GM21528 (cell line): ENCODE data around the gene ANKIB1.
"Not testable (repeated sequence)": the region's sequence is repeated elsewhere in the genome, so short reads cannot be mapped to it uniquely, and the experiment has no call there.

Source experiments
- ATAC-seq: cut with Tn5 transposase; IDR thresholded peaks from one replicate; pipeline ENCODE4 v1.9.1; 2021; ENCODE audit warnings: mild to moderate bottlenecking, moderate library complexity; ENCODE audit not compliant: unreplicated experiment, low FRiP score

Gene ANKIB1

DNA sequence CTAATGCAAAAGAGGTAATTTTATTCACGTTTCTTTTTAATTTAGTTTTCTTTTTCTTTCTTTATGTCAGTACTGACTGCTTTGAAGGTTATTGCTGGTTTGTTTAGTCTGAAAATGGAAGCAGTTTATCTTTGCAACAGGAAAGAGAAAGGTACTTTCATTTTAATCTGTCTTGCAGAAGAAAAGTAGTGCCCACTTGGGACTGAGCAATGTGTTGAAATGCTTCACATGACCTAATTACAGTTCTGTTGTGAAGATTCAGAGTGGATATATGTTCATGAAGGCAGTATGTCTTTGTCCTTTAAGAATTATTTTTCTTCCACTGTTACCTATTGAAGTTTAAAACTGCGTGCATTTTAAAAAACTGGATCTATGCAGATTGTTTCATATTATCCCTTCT, 80.1 kb downstream of the ANKIB1 start:
- ATAC-seq: no peak

DNA sequence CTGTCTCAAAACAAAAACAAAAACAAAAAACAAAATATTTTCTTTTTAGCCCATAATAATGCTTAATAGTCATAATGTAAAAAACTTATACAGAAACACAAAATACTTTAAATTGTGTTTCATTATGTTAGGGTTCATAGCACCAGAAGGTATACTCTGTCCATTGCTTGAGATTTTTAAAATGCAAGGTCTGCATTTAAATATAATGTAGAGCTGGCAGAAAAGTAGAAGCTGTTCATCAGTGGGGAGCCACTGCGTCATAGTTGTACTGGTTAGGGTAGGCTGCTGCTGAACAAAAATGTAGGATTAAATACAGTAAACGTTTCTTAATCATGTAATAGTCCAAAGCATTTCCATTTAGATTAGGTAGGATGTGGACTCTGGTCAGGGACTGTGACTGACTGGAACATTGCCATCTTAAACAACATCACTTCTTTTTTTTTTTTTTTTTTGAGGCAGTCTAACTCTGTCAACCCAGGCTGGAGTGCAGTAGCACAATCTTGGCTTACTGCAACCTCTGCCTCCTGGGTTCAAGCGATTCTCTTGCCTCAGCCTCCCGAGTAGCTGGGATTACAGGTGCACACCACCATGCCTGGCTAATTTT, 85.2 kb downstream of the ANKIB1 start:
- ATAC-seq: no peak

DNA sequence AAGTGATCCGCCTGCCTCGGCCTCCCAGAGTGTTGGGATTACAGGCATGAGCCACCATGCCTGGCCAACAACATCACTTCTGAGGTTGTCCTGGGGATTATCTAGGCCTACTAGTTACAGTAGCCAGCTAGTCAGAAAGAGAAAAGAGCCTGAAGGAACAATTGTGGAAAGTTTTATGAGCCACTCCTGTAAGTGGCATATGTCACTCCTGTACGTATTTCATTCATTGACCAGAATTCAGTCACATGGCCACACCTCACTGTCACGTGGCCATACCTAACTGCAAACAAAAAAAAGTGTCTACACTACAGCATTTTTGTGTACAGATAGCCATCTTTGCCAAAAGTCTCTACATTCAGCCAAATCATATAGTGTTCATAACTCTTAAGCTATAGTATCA, 85.7 kb downstream of the ANKIB1 start:
- ATAC-seq: no peak

DNA sequence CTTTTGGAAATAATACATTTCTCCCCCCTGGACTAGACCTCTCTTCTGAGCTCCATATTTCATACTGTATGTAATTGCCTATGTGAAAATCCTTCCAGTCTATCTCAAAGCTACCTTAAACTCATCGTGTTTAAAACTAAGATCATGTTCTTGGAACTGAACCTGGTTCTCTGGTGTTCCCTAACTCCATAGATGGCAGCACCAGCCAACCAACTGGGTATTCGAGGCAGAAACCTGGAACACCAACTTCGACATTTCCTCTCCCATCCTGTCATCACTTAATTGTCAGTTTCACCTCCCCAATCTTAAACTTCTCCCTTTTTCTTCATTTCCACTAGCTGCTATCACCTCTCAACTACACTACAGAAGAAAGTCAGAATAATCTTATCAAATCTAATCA, 87.0 kb downstream of the ANKIB1 start:
- no peak for ATAC-seq

DNA sequence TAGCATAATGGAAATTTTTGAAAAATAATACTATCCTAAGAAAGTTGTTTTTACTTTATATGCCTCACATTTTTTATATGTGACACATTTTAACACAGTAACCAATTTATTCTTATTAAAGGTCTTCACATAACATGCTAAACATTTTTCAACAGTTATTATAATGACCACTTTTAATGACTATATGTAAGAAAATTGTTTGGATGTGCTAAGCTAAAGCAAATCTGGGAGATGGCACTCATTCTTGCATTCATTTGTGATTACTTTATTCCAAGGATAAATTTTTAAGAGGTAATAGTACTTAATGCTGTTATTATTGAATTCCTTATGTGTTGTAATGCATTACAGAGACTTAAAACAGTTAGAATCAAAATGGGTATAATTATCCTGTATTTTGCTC, 88.1 kb downstream of the ANKIB1 start:
- no peak for ATAC-seq

DNA sequence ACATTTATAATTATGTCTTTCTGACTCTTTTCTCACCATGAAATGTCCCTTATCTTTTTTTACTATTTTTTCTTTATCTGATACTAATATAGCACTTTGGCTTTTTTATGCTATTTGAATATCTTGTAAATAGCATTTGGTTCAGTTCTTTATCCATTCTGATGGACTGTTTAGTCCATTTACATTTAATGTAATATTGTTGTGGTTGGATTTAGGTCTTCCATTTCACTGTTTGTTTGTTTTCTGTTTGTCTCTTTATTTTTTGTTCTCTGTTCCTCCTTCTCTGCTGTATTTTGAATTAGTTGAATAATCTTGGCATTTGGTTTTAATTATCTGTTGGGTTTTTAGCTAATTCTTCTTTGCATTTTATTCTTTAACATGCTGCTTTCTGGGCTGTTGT, 89.8 kb downstream of the ANKIB1 start:
- no peak for ATAC-seq

DNA sequence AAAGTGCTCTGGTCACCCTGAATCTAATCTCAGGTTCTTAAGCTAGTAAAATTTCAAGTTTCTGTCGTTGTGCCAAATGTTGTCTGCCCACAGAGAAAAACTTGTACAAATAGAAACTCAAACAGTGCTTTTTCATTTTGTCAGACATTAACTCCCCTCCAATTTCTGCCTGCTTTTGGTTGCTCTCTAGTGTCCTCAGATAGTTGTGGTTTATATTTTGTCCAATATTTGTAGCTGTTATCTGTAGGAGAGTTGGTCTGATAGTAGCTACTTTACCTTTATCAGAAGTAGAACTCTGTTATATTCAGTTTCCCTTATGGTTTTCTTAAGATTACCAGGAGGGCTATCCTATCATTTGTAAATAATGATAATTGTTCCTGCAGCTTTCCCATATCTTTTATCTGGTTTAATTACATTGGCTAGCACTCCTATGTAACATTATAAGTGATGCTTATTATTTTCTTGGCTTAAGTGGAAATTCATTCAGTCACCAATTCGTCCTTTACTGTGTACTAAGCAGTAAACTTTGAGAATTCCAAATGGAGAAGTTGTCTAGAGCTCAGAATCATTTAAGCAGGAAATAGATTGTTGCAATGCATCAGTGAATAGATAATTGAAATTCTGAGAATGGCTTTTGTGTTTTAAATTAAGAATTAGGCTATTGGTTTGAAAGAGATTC, 91.0 kb downstream of the ANKIB1 start:
- ATAC-seq: no peak

DNA sequence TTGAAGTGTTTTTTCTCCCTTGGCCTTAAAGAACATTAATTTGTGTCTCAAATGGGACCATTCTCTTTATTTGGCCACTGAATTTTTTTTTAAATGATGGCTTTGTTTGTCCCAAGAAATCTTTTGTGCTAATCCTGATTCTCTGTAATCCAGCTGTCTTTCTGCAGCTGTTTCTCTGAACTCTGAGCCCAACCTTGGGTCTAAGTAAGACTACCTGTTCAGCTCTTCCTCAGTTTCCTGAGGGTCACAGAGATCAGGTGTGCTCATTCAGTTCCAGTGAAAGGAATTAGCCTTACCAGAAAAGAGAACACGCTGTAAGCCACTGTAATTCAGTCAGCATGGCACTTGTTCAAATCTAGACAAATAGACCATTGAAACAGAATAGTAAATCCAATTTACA, 94.2 kb downstream of the ANKIB1 start:
- no peak for ATAC-seq

DNA sequence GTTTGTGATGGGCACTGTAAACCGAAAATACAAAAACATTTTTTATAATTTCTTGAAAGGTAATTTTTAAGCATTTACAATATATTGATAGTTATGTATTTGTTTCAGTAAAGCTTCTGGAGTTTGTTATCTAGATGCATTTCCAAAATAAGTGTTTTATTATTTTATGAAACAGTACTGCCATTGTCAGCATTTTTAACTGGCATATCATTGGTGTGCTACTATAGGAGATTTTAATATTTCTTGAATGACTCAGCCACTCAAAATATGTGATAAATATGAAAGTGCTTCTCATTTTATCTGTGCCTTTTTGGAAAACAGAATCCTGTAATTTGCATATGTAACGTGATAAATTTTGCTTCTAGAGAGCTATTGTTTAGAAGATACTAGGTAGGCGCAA, 97.9 kb downstream of the ANKIB1 start:
- no peak for ATAC-seq

DNA sequence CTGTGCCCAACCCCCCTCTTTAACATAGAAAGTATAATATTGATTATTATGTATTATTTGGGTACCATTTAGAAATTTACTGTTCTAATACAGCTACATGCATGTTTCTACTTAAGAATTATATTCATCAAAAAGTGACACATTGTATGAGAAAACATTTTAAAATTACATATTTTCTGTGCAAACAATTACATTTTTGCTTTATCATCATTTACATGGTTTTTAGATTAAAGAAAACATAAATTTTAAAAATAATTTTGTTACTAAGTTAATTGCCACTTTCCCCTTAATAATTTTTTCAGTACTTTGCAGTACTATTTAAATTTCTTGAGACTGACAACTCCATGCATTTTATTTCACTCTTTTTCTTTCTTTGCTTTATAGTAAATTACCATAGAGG, 106.2 kb downstream of the ANKIB1 start:
- no peak for ATAC-seq

DNA sequence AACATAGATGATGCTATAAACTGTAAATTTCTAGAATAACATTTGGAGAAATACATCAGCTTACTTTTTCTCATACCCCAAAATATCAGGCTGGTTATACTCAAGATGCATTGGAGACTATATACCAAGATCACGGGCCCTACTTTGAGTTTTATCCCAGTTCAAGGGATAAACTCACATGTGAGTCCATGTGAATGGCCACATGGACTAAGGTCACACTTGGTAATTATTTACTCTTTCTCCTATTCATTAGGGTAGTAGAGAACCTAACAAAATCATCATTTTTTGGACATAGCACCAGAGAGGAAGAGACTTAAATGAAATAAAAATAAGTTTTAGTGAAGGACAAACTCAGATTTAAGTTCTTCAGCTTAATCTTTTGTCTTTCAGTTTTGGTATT, 108.4 kb downstream of the ANKIB1 start:
- no peak for ATAC-seq

DNA sequence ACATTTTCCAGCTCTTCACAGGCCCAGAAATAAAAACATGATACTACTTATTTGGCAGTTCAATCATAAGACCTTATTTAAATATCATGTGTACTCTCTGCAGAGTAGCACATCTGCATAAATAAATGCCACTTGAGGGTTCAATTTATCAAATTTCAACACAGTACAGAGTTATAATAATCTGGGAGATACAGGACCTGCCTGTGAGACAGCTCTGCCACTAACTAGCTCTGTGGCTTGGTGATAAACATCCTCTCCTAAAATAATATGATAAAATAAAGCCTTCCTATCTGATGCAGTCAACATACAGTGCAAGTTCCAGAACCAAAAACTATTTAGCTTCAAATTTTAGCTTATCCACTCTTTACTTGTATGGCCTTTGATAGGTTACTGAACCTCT, 110.6 kb downstream of the ANKIB1 start:
- no peak for ATAC-seq

DNA sequence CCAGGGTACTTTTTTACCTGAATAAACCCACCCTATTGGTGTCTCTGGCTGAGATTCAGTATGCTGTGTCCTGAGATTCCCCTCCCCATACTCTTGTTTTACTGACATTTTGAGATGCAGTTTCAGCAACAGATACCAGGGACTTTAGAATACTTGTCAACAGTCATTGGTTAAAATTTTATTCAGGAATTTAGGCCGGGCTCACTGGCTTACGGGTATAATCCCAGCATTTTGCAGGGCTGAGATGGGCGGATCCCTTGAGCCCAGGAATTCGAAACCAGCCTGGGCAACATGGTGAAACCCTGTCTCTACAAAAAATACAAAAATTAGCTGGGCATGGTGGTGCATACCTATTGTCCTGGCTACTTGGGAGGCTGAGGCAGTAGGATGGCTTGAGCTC, 111.5 kb downstream of the ANKIB1 start:
- no peak for ATAC-seq

DNA sequence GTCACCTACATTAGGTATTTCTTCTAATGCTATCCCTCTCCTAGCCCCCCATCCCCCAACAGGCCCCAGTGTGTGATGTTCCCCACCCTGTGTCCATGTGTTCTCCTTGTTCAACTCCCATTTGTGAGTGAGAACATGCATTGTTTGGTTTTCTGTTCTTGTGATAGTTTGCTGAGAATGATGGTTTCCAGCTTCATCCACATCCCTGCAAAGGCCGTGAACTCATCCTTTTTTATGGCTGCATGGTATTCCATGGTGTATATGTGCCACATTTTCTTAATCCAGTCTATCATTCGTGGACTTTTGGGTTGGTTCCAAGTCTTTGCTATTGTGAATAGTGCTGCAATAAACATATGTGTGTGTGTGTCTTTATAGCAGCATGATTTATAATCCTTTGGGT, 113.4 kb downstream of the ANKIB1 start:
- ATAC-seq: not testable (repeated sequence)

DNA sequence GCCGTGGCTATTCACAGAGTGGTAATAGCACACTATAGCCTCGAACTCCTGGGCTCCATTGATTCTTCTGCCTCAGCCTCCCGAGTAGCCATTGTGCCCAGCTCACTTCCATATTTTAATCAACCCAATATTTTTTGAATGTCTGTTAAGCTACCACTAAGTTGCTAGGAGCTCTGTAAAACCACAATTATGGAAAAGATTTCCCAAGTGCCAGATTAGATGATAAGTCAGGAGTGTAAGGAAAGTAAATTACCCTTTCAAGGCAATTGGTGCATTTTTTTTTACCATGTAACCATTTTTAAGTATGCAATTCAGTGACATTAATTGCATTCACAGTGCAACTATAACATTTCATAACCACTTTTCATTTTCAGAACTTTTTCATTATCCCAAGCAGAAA, 114.0 kb downstream of the ANKIB1 start:
- ATAC-seq: no peak

DNA sequence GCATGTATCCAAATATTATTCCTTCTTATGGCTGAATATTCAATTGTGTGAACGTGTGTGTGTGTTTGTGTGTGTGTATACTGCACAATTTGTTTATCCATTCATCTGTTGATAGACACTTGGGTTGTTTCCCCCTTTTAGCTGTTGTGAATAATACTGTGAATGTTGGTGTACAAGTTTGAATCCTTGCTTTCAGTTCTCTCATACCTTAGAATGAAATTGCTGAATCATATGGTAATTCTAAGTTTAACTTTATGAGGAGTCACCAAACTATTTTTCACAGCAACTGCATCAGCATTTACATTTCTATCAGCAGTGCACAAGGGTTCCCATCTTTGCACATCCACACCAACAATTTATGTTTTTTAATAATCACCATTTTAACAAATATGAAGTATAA, 114.6 kb downstream of the ANKIB1 start:
- ATAC-seq: no peak

DNA sequence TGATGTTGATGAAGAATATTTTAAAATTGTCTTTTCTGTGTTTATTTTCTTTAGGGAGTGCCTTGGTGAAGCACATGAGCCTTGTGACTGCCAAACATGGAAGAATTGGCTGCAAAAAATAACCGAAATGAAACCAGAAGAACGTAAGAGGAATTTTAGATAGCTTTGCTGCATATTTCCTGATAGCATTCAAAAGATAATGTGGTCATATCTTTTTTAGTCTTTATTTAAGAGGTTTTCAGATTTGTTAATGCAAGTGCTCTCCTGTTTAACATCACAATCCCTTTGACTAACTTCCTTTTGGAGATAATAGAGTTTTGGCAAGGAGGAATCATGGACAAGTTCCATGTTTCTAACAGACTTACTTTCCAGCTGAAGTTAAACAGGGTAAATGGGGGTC, 116.4 kb downstream of the ANKIB1 start:
- no peak for ATAC-seq

DNA sequence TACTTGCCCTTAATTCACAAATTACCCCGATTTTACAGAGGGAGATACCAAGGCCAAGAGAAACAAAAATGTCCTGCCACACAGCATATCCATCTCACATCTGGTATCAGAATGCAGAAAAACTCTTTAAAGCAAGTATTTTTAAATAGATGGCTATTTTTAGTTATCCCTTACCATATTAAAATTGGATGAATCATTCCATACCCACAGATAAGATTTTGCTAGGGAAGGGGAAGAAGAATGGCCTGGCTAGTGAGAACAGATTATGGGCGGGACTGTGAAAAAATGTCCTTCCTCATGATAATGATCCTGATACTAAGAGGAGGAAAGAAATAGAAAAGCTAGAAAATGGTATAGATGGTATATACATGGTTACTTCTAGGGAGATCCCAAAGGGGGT, 121.0 kb downstream of the ANKIB1 start:
- ATAC-seq: no peak

DNA sequence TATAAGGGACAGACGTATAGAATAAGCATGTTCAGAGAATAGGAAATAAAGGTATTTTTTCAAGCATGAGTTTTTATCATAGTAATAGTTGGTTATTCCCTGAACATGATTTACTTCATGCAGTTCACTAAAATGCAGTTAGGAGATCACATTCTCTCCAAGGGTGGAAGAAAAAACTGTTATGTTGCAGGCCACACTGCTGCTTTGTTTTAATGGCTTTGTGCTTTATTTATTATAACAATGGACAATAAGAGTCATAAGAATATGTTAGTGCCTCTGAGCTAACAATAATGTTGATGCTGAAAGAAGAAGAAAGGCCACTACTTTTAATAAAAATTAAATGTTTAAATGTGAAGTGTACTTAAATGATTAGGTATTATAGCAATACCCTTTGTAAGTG, 123.0 kb downstream of the ANKIB1 start:
- no peak for ATAC-seq

DNA sequence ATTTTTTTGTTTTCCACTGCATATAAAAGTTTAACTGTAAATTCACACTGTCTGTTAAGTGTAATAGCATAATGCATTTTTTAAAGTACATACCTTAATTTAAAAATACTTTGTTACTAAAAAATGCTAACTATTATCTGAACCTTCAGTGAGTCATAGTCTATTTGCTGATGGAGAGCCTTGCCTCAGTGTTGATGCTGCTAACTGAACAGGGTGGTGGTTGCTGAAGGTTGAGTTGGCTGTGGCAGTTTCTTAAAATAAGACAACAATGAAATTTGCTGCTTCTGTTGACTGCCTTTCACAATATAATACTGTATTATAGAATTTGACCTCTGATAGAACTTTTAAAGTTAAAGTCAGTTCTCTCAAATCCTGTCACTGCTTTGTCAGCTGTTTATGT, 129.2 kb downstream of the ANKIB1 start:
- ATAC-seq: no peak

DNA sequence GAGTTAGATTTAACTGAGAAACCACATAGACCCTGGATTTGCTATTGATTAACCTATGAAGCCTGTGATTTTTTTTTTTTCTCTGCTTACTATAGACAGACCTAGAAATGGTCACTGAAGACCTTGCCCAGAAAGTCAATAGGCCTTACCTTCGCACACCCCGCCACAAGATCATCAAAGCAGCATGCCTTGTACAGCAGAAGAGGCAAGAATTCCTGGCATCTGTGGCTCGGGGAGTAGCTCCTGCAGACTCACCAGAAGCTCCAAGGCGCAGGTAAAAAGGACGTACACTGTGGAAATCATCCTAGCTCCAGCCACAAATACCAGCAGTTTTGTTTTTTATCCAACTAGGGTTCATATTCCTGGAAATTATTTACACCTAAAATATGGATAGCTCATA, 145.3 kb downstream of the ANKIB1 start:
- no peak for ATAC-seq

DNA sequence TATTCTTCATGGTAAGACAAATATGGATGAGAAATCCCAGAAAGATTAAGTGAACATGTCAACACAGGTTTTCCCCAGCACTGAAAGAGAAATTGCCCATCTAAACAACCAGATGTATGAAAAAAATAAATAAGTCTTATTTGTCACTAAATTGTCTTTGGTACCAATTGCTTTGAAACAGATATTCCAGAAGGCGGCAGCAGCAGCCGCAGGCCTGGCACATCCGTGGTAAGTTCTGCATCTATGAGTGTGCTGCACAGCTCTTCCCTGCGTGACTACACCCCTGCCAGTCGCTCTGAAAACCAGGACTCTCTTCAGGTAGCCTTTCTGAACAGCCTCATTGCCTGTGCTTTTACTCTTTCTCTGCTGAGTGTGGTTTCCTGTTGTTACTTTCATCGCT, 151.8 kb downstream of the ANKIB1 start:
- ATAC-seq: no peak

DNA sequence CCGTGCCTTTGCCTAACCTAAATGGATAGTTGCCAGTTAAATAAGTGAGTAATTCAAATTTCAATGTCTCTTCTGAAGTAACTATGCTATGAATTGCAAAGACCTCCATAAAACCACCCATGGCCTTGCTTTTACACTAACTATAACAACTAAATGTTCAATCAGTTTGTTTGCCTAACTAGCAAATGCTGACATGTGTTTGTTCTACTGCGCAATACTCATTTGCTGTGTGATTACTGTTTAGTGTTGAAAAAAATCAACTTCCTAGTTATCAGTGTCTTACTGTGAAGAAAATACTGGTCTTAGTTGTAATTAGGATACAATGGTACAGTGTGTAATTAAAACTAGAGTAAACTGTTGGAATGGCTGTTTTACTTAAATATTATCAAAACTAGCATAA, 154.2 kb downstream of the ANKIB1 start:
- ATAC-seq: no peak
